Measurements from ENCODE around the gene CCDC167.
"Not testable (repeated sequence)": the region's sequence is repeated elsewhere in the genome, so short reads cannot be mapped to it uniquely, and the experiment has no call there.

The CCDC167 gene

GRCh38 chr6:37452522-37452921 lies 47.2 kb downstream of the CCDC167 start:
- DNase-seq (ENCODE audit: low read depth in 1 of 2, low spot score in 1 of 2), result no peak
- H3K4me3 ChIP-seq (replicated peaks; ENCODE audit: insufficient read depth, low read length), result no peak overlapping the region
- no peaks in the 10 kb centered on the region for H3K27me3 ChIP-seq (ENCODE audit: insufficient read depth, poor library complexity, severe bottlenecking)
- no peak overlapping the region for H3K27ac ChIP-seq (replicated peaks)
- TF ChIP-seq GABPA (IDR thresholded peaks at IDR 0.05; ENCODE audit: low read depth) (no peak), SPI1 (IDR thresholded peaks at IDR 0.05; ENCODE audit: borderline replicate concordance, low read depth) (no peak), POLR2AphosphoS5 (IDR thresholded peaks at IDR 0.05; ENCODE audit: low read depth) (no peak), REST (IDR thresholded peaks at IDR 0.05; ENCODE audit: insufficient replicate concordance, low read depth) (no peak), CTCF (IDR thresholded peaks at IDR 0.05; ENCODE audit: insufficient read depth, low read length) (no peak)

GRCh38 chr6:37451441-37452193 lies 48.1 kb downstream of the CCDC167 start:
- no peak for DNase-seq (ENCODE audit: low read depth in 1 of 2, low spot score in 1 of 2)
- no peak overlapping the region for H3K4me3 ChIP-seq (replicated peaks; ENCODE audit: insufficient read depth, low read length)
- no peak for TF ChIP-seq CTCF (IDR thresholded peaks at IDR 0.05; ENCODE audit: insufficient read depth, low read length)
- TF ChIP-seq REST (IDR thresholded peaks at IDR 0.05; ENCODE audit: insufficient replicate concordance, low read depth), result no peak
- no peak for TF ChIP-seq POLR2AphosphoS5 (IDR thresholded peaks at IDR 0.05; ENCODE audit: low read depth)
- no peak for TF ChIP-seq GABPA (IDR thresholded peaks at IDR 0.05; ENCODE audit: low read depth)
- no peak for TF ChIP-seq SPI1 (IDR thresholded peaks at IDR 0.05; ENCODE audit: borderline replicate concordance, low read depth)
- H3K27me3 ChIP-seq (ENCODE audit: insufficient read depth, poor library complexity, severe bottlenecking), result no peaks in the 10 kb centered on the region
- no peak overlapping the region for H3K27ac ChIP-seq (replicated peaks)

- Histone ChIP-seq H3K27me3 (ENCODE audit: insufficient read depth, poor library complexity, severe bottlenecking) (no peaks in the 10 kb centered on the region), H3K4me3 (replicated peaks; ENCODE audit: insufficient read depth, low read length) (no peak overlapping the region), H3K27ac (replicated peaks) (no peak overlapping the region)
- TF ChIP-seq CTCF (IDR thresholded peaks at IDR 0.05; ENCODE audit: insufficient read depth, low read length) (no peak), GABPA (IDR thresholded peaks at IDR 0.05; ENCODE audit: low read depth) (no peak), SPI1 (IDR thresholded peaks at IDR 0.05; ENCODE audit: borderline replicate concordance, low read depth) (no peak), REST (IDR thresholded peaks at IDR 0.05; ENCODE audit: insufficient replicate concordance, low read depth) (no peak), POLR2AphosphoS5 (IDR thresholded peaks at IDR 0.05; ENCODE audit: low read depth) (no peak)
- no peak for DNase-seq (ENCODE audit: low read depth in 1 of 2, low spot score in 1 of 2)
Observed at GRCh38 chr6:37449984-37450383, 49.7 kb downstream of the CCDC167 start.

- H3K4me3 ChIP-seq (replicated peaks; ENCODE audit: insufficient read depth, low read length); H3K27me3 ChIP-seq (ENCODE audit: insufficient read depth, poor library complexity, severe bottlenecking); H3K27ac ChIP-seq (replicated peaks); DNase-seq (ENCODE audit: low read depth in 1 of 2, low spot score in 1 of 2): not testable (repeated sequence)
Observed at GRCh38 chr6:37443216-37443542, 56.5 kb downstream of the CCDC167 start.

Measured in HL-60 (cell line).